GM18502 (cell line): ENCODE measurements around the gene ORM2.
"Not testable (repeated sequence)": the region's sequence is repeated elsewhere in the genome, so short reads cannot be mapped to it uniquely, and the experiment has no call there.

Experiments used
- ATAC-seq: cut with Tn5 transposase; IDR thresholded peaks from one replicate; pipeline ENCODE4 v1.9.1; 2021; ENCODE audit warnings: mild to moderate bottlenecking; ENCODE audit not compliant: unreplicated experiment, poor library complexity

ORM2 gene

DNA sequence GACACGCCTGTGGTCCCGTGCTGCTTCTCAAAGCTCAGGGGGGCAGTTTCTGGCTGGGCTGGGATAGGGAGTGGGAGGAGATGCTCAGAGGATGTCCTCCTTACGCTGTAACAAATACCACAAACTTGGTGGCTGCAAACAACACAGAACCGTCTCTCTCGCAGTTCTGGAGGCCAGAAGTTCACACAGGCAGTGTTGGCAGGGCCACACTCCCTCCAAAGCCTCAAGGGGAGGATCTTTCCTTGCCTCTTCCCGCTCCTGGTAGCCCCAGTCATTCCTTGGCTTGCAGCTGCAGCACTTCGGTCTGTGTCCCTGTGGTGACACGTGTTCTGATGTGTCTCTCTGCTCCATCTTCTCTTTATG, 17.2 kb upstream of the ORM2 start:
- no peak for ATAC-seq

DNA sequence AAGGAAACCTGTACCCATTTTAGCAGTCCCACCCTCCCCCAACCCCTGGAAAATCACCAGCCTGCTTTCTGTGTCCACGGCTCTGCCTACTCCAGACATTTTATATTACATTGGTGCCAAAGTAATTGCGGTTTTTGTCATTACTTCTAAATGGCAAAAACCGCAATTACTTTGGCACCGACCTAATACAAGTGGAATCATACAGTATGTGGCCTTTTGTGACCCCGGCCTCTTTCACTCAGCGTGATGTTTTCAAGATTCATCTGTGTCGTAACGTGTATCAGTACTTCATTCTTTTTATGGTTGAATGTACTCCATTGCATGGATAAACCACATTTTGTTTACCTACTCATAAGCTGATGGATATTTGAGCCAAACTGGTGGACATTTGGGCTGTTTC, 16.5 kb upstream of the ORM2 start:
- no peak for ATAC-seq

DNA sequence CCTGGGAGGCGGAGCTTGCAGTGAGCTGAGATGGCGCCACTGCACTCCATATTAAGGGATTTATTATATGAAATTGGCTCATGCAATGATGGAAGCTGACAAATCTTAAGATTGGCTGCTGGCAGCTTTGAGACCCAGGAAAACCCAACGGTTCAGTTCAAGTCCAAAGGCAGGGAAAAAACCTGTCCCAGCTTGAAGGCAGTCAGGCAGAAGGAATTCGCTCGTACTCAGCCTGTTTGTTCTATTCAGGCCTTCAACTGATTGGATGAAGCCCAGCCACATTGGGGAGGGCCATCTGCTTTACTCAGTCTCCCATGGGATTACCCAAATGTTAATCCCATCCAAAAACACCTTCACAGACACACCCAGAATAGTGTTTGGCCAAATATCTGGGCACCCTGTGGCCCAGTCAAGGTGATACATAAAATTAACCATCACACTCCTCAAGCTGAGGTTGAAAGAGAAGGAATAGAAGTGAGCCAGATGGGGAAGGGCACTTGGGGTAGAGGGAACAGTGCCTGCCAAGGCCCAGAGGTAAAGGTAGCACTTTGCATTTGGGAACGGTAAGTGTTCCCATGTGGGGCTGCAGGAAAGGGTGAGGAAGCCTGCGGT, 15.3 kb upstream of the ORM2 start:
- no peak for ATAC-seq

DNA sequence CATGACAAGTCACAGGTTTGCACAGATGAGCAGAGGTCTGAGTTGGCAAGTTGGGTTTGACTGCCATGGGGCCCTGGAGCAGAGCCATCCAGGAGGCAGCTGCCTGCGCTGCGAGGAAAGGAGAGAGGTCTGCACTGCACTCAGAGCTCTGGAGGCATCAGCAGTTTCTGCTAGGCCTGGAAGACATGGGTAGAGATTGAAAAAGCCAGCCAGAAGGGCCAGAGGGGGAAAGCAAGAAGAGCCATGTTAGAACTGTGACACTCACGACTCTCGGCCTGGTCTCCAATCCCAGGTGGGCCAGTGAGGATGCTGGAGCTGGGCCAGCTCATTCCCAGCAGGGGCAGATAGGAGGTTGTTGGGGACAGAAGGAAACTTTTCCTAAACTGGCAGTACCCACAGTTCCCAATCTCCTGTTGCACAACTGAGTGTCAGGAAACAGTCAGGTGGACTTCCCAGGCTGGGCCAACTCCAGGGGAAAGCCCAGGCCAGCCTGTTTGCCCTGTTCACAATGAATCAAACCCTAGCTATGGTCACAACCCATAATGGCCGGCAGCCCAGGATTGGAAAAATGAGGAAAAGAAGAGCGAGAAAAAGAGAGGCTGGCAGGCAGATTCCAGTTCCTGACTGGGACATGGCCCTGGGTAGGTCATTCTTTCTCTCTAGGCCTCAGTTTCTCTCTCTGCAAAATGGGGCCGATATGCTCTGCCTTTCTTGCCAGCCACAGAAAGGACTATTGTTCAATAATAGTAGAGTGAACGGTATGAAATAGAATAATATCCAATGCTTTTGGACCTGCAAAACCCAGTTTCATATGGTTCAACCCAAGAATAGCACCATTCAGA, 14.6 kb upstream of the ORM2 start:
- no peak for ATAC-seq

DNA sequence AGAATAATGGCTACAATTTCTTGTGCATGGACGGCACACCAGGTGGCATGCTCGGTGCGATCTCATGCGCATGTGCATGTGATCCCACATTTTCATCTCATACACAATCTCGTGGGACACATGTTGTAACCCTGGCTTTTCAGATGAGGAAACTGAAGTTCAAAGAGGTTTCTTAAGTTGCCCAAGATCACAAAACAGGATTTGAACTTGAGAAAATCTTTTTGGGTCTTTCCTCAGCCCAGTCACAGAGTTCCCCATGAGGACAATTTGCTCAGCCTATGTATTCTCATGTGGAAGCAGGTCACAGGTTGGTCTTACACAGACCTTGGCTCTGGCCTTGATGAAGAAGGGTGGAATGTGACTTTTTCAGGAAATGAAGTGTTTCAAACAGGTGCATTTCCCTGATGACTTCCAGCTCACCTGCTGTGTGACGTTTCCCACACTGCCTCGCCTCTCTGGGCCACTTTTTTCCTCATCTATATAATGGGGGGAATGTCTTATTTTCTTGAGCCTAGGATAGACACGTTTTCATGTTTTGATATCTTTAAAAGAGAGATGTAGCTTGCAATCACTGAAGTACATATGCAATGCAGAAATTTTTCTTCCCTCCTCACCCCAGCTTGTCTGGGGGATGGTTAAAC, 13.8 kb upstream of the ORM2 start:
- ATAC-seq, result no peak

DNA sequence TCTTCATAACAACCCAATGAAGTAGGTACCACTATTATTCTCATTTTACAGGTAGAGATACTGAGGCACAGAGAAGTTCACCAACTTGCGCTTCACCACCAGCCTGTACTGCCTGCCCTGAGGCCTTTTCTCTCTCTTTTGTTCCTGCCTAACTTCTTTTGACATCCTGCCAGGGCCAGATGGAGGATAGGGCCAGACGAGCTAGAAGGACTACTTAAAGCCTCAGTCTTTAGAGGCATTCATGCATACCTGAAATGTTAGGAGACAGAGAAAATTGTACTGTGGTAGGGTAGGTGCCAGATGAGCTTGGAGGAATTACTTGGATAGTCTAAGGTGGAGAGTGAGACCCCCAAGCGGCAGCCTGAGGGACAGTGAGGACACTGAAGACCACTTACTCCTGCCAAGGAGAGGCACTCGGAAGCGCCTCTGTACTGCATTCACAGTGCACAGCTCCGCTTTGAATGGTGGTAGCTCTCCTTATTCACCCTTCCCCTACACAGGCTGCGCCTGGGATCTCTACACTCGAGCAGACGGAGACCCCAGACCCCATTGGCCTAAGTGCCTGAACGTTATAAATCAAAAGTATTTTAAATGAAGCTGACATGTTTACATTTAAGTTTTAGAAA, 13.0 kb upstream of the ORM2 start:
- no peak for ATAC-seq

DNA sequence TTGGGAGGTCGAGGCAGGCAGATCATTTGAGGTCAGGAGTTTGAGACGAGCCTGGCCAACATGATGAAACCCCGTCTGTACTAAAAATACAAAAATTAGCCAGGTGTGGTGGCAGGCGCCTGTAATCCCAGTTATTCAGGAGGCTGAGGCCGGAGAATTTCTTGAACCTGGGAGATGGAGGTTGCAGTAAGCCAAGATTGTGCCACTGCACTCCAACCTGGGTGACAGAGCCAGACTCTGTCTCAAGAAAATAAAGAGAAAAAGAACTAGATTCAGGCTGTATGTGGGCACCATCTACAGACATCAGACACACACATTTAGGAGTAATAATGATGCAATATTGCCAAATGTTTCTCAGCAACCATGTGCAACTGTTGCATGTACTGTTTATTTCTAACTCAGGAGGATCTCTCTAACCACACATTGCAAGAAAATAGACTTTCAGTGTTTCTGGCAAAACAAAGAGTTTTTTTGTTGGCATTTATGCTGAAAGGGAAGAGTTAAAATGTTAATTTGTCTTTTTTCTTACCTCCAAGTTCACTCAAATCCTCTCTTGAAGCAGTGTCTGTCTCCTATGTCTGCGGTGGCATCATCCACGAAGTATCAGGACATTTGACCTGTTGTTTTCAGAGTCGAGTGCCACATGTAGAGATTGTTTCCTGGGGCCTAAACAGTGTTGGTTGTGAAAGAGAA, 11.9 kb upstream of the ORM2 start:
- ATAC-seq, result no peak

DNA sequence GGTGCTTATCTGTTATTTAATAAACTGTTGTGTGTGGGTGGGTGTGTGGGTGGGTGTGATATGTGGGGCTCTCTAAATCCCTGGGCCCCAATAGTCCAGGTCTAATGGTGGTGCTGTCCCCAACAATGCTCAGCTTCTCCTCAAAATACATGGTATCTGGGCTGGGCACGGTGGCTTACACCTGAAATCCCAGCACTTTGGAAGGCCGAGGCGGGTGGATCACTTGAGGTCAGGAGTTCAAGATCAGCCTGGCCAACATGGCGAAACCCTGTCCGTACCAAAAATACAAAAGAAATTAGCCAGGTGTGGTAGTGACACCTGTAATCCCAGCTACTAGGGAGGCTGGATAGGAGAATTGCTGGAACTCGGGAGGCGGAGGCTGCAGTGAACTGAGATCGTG, 11.3 kb upstream of the ORM2 start:
- ATAC-seq, result no peak

DNA sequence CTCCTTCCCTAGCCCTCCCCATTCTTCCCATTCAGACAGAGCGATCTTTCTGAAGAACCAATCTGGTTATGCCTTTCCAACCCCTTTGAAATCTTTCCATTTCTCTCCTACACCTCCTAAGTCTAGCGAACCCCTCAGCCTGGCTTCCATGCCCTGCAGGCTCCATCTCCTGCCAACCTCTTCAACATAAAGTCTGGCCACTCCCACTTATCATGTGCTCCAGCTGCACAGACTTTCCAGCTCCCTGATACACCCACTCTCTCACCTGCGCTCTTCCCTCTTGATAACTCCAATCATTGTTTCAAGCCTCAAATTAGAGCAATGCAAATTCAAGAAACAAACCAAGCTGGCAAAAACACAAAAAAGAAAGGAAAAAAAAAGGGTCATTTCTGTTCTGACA, 10.5 kb upstream of the ORM2 start:
- ATAC-seq, result no peak

DNA sequence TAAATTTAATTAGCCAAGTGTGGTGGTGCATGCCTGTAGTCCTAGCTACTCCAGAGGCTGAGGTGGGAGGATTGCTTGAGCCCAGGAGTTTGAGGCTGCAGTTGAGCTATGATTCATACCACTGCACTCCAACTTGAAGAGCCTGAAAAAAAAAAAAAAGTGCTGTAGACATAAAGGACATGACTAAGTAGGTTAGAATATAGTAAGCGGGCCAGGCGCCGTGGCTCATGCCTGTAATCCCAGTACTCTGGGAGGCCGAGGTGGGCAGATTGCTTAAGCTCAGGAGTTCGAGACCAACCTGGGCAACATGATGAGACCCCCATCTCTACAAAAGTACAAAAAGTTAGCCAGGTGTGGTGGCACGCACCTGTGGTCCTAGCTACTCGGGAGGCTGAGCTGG, 9.0 kb upstream of the ORM2 start:
- not testable (repeated sequence) for ATAC-seq

DNA sequence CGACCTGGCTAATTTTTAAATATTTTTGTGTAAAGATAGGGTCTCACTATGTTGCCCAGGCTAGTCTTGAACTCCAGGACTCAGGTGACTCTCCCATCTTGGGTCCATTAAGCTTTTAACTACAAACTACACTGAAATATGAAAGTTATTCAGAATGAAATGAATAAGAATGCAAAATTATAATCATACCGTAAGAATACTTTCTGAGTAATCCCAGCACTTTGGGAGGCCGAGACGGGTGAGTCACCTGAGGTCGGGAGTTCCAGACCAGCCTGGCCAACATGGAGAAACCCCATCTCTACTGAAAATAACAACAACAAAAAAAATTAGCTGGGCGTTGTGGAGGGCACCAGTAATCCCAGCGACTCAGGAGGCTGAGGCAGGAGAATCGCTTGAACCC, 7.9 kb upstream of the ORM2 start:
- ATAC-seq, result no peak

DNA sequence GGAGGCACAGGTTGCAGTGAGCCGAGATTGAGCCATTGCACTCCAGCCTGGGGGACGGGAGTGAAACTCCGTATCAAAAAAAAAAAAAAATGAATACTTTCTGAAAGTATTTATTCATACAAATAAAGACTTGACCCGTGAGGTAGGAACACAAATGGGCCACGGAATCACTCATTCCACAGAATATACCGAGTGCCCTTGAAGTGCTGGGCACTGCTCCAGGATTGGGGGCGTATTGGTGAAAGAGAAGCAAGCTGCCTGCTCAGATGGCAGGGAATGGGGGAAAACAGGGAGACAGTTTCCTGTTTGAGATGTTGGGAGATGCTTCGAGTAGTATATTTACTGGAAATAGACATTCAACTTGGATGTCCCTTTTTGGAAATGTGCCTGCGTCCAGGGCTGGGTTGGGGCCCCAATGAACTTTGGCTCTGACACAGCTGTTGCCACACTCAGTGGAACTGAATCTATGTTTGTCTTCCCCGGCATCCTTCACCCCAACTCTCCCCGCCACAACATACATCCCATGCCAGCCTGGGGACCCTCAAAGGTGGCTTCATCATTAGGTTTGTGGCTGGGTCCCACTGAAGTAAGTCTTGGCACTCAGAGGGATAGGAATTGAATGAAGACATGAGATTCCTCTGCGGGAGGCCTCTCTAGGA, 7.4 kb upstream of the ORM2 start:
- ATAC-seq, result not testable (repeated sequence)

DNA sequence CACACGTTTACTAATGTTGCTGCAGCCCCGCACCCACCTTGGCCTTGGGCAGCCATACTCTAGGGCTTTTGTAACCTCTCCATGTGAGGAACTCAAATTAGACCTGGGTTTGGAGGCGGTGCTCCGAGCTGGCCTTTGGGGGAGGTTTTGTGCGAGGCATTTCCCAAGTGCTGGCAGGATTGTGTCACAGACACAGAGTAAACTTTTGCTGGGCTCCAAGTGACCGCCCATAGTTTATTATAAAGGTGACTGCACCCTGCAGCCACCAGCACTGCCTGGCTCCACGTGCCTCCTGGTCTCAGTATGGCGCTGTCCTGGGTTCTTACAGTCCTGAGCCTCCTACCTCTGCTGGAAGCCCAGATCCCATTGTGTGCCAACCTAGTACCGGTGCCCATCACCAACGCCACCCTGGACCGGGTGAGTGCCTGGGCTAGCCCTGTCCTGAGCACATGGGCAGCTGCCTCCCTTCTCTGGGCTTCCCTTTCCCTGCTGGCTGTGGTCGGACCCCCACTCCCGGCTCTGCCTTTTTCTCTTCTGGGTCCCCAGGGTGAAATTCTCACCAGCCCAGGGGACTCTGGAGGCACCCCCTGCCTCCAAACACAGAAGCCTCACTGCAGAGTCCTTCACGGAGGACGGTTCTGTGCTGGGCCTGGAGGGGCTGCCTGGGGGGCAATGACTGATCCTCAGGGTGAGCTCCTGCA, 6.7 kb upstream of the ORM2 start, which contains the start of gene ORM1:
TSS of gene ORM1 (plus strand) at position 268 of the 701 bp plus-strand sequence. CDS start at position 304, 36 bp downstream.
- not testable (repeated sequence) for ATAC-seq

DNA sequence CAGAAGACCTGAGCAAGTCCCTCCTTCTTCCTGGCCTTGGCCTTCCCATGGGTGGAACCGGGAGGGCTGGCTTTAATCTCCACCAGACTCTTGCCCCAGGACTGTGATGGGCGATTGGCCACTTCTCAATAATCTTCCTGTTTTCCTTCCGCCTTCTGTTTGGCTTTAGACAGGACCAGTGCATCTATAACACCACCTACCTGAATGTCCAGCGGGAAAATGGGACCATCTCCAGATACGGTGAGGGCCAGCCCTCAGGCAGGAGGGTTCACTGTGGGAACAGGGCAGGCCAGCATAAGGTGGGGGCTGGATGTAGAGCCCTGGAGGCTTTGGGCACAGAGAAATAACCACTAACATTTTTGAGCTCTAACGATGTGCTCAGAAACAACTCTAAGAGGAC, 5.8 kb upstream of the ORM2 start:
- not testable (repeated sequence) for ATAC-seq

DNA sequence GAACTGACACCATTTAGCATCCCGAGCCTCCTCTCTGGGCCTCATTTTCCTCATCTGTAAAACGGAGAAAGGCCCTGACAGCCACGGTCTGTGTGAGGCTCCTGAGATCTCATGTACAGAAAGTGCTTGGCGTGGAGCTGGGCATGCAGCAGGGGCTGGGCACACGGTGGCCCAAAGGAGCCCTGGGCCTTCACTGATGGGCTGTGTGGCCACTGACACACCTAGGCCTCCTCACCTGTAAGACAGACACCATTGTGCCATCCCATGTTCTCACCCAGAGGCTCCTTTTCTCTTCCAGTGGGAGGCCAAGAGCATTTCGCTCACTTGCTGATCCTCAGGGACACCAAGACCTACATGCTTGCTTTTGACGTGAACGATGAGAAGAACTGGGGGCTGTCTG, 5.2 kb upstream of the ORM2 start:
- no peak for ATAC-seq

DNA sequence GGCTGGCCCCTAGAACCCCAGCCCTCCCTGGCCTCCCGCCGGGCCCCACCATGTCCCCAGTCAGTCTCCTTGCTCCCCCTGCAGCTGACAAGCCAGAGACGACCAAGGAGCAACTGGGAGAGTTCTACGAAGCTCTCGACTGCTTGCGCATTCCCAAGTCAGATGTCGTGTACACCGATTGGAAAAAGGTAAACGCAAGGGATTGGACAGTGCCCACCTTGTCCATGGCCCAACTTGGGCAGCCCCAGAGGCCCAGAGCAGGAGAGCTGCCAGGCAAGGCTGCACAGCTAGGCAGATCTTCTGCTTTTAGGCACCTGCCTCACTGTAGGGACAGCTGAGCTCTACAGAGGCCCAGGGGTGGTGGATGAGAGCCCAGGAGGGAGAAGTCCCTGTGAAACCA, 4.7 kb upstream of the ORM2 start:
- not testable (repeated sequence) for ATAC-seq

DNA sequence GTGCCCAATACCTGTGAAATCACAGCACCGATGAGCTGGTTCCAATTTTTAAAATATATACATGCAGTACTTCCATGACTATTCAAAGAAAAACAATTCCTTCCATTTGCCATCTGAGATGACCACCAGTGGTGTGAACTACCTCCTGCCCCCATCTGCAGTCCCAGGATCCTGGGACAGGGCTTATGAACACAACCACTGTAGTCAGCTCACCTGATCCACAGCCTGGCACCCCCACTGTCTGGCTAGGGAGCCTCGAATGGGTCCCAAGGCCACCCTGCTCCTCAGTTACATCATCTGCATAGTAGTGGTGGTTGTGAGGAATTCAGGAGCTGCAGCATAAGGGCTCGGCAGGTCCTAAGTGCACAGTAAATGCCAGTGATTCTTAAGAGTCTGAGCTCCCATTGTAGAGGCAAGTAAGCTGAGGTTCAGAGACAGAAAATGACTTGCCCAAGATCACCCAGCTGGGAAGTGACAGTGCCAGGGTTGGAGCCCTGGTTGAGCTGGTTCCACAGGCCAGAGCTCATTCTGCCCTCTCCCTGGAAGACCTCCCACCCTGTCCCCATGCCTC, 3.9 kb upstream of the ORM2 start:
- ATAC-seq, result not testable (repeated sequence)

DNA sequence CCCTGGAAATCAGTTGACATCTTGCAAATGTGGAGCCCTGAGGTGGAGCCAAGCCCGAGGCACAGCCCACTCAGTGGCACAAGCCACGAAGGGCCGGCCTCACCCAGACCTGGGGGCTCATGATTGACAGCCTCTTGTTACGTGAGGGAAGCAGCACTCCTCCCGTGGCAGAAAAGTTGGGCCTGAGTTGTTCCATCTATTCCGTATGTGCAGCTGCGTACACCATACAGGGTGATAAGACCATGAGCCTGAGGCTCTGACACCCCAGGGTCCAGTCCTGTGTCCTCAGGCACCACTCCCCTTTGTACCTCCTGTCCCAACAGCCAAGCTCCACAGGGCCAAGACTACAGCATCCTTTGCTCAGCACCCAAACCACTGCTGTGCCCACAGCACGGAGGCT, 1.9 kb upstream of the ORM2 start:
- ATAC-seq, result no peak

DNA sequence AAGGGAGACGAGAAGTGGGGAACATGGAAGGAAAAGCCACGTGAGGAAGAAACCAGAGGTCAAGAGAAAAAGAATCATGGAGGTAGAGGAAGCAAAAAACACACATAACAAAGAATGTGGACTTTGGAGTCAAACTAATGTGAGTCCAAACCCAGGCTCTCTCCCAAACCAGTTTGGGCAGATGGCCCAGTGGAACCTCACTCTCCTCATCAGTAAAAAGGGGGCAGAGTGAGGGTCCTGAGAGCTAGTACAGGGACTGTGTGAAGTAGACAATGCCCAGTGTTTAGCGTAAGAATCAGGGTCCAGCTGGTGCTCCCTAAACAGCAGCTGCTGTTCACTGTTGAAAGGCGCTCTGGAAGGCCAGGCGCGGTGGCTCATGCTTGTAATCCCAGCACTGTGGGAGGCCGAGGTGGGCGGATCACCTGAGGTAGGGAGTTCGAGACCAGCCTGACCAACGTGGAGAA, 1.3 kb upstream of the ORM2 start:
- not testable (repeated sequence) for ATAC-seq
